ENCODE measurements around the gene PANK1. TPM values are rescaled to one million over a fixed set of nuclear protein-coding genes. Genes with fewer than 3 reads are reported as not detected.

PANK1 gene
- total RNA-seq = 5.8 and 7.3 TPM in 2 replicates

DNA sequence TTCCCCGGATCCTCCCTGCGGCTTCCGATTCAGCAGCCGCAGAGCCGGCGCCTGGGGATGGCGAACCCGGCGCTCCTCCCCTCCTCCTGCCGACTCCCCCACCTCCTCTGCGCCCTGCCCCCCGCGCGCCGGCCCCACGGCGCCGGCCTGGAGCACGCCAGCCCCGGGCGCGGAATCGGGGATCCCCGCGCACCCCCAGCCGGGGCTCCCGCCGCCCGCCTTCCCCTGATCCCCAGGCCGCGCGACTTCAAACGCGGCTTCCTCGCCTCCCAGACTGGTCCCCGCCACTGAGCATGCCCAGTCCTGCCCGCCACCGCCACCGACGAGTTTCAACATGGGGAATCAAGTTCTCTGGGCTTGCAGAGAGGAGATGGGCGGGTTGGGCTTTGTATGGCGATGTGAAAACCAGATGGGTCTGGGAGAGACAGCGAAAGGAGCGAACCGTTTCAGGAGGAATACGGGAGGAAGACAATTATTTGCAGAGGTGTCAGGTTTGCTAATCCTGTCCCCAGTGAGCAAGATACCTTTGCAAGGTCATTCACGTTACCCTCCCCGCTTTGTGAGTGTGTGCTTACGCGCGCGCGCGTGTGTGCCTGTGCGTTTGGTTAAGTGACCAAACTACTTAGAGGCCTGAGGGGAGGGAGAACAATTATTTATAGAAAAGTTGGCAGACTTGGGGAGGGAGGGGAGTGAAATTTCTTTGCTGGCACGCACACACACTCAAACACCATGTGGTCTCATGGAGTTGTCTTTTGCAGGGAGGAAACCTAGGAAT is at the start of gene PANK1:
Gene PANK1 (minus strand): TSS at position 276 of the 775 bp plus-strand sequence. CDS start 351 bp downstream, outside the sequence.
- peak within 1 kb of the TSS; percentile 68 for H3K4me3 ChIP-seq (ENCODE audit: low read depth, low read length)
- peak; percentile 85 for DNase-seq (ENCODE audit: low read depth)
- TF ChIP-seq, protein P1, sequence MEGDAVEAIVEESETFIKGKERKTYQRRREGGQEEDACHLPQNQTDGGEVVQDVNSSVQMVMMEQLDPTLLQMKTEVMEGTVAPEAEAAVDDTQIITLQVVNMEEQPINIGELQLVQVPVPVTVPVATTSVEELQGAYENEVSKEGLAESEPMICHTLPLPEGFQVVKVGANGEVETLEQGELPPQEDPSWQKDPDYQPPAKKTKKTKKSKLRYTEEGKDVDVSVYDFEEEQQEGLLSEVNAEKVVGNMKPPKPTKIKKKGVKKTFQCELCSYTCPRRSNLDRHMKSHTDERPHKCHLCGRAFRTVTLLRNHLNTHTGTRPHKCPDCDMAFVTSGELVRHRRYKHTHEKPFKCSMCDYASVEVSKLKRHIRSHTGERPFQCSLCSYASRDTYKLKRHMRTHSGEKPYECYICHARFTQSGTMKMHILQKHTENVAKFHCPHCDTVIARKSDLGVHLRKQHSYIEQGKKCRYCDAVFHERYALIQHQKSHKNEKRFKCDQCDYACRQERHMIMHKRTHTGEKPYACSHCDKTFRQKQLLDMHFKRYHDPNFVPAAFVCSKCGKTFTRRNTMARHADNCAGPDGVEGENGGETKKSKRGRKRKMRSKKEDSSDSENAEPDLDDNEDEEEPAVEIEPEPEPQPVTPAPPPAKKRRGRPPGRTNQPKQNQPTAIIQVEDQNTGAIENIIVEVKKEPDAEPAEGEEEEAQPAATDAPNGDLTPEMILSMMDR (IDR thresholded peaks at IDR 0.05; ENCODE audit: insufficient read depth, low read depth, low read length) = no peak

DNA sequence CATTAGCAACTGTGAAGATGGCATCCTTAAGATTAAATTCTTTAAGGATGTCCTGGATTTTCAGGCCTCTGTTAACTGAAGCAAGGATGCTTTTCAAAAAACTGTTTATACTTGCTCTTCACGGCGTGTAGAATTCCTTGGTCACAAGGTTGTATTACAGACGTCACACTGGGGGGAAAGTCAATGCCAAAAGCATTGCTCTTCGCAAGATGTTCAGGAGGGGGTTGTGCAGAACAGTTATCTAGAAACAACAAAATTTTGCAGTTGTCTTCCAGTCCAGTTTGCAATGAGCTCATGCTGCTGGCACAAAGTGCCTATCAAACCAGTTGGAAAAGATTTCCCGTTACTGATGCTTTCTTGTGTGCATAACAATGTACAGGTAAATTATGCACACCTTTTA is 48.1 kb upstream of the PANK1 start:
- DNase-seq (ENCODE audit: low read depth) = no peak
- TF ChIP-seq, protein P1 (IDR thresholded peaks at IDR 0.05; ENCODE audit: insufficient read depth, low read depth, low read length) = no peak
- H3K4me3 ChIP-seq (ENCODE audit: low read depth, low read length) = no peak overlapping the region

DNA sequence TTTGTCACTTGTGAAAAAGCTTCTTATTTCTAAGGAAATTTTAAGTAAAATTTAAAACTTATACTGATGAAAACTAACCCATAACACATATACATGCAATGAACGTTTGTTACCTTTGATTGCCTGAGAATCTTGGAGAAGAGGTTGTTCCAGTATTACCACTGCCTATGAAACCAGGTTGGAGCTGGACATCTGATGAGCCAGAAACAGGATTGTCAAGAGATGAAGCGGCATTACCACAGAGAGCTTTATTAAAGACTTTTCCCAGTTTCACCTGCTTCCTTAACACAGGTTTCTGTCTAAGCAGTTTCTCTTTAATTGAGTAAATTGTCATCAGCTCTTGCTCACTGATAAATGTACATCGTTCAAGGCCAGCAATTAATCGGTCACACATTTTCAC is 47.4 kb upstream of the PANK1 start:
- no peak for DNase-seq (ENCODE audit: low read depth)
- TF ChIP-seq, protein P1 (IDR thresholded peaks at IDR 0.05; ENCODE audit: insufficient read depth, low read depth, low read length) = no peak
- no peak overlapping the region for H3K4me3 ChIP-seq (ENCODE audit: low read depth, low read length)

DNA sequence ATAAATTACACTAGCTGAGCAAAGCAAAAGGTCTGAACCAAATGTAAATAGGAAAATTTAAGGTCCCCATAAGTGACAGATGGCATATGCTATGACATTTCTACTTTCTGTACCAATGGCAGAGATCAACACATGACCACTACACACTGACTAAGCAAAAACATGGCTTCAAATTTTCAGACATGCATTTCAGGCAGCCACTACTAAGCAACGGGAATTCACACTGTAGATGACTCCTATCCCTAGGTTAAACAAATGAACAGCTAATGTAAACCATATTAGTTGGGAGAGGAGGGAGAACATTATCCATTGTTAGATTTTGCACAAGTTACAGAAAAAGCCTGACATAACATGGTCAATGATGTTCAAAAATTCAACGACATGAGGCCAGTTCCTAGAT is 45.0 kb upstream of the PANK1 start:
- TF ChIP-seq, protein P1 (IDR thresholded peaks at IDR 0.05; ENCODE audit: insufficient read depth, low read depth, low read length) = no peak
- no peak for DNase-seq (ENCODE audit: low read depth)
- no peak overlapping the region for H3K4me3 ChIP-seq (ENCODE audit: low read depth, low read length)

DNA sequence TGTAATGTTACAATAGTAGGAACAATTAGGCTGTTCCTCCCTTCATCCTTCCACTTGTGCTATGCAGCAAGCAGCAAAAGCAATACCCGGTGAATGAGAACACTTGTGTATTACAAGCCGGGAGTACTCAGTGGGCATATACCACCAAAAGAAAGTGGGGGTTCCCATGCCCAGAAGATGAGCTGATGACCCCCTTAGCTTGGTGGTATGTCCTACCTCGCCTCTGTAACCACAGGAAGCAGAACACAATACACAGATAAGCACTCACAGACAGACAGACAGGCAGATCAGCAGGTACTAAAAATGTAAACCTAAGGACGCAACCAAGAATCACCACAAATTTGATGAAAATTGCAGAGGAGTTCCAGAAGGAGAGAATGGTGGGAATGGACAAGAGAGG is 40.9 kb upstream of the PANK1 start:
- no peak for DNase-seq (ENCODE audit: low read depth)
- H3K4me3 ChIP-seq (ENCODE audit: low read depth, low read length) = no peak overlapping the region
- TF ChIP-seq, protein P1 (IDR thresholded peaks at IDR 0.05; ENCODE audit: insufficient read depth, low read depth, low read length) = no peak

DNA sequence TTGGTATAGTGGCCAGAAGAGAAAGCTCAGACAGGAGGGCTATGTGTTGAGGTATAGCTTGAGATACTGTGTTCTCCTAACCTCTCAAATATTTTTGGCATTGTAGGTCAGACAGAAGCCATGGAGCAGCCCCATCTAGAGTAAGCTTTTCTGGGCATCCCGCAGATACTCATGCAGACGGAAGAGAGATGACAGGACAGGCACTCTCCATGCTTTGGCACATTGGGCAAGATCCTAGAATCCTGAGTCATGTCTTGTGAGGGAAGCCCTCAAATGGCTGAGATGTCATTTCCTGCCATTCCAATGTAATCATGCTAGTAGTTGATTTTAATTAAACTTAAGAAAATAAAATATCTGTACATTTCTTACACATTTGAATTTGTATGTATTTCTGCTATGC is 39.6 kb upstream of the PANK1 start:
- no peak for DNase-seq (ENCODE audit: low read depth)
- TF ChIP-seq, protein P1 (IDR thresholded peaks at IDR 0.05; ENCODE audit: insufficient read depth, low read depth, low read length) = no peak
- no peak overlapping the region for H3K4me3 ChIP-seq (ENCODE audit: low read depth, low read length)

DNA sequence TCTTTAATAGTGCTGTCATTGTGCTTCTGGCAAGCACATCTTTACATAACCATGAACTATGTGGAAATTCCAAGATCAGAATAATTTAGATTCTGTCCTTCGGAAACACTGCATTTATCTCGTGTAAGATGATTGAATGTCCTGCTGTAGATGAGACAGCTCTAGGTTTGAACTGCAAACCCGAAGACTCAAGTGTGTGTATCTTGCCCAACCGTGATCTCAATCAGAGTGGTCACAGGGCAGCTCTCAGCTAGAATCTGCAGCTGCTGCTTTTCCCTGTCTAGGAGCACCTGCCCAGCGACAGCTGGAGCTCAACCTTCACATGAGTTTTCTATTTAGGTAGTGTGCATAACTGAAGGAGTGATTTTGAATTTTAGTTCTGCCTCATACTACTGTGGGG is 38.8 kb upstream of the PANK1 start:
- no peak overlapping the region for H3K4me3 ChIP-seq (ENCODE audit: low read depth, low read length)
- TF ChIP-seq, protein P1 (IDR thresholded peaks at IDR 0.05; ENCODE audit: insufficient read depth, low read depth, low read length) = no peak
- no peak for DNase-seq (ENCODE audit: low read depth)
